Astrocyte (in vitro differentiated cells and primary cell): ENCODE measurements around the gene SH3BGRL2.

ENCODE experiments used
- CTCF ChIP-seq: IDR thresholded peaks from 2 replicates; pipeline ENCODE4 v1.5.1; 2011; ENCODE audit warnings: low read depth, mild to moderate bottlenecking, inconsistent platforms, low read length, moderate library complexity; ENCODE audit not compliant: insufficient read depth
- EZH2 ChIP-seq: IDR thresholded peaks from 2 replicates; pipeline ENCODE4 v1.6.1; 2012; ENCODE audit warnings: mild to moderate bottlenecking, low read length, inconsistent platforms; ENCODE audit not compliant: insufficient read depth

- TF ChIP-seq EZH2 (no peak), CTCF (no peak)
Measured at GRCh38 chr6:79632580-79632979, 1.5 kb downstream of the SH3BGRL2 start.
